Left ventricle myocardium inferior (tissue), 1 donor: ENCODE data around the gene TMEM242. TPM values are rescaled to one million over a fixed set of nuclear protein-coding genes. Genes with fewer than 3 reads are reported as not detected.

ENCODE experiments used
- DNase-seq: peaks from one replicate; pipeline ENCODE4 v3.0.0-alpha.2; 2020
- H3K27ac ChIP-seq: fragments of 200-600 bp; replicated peaks from 2 replicates; pipeline ENCODE4 v1.8.0; 2021
- H3K27me3 ChIP-seq: fragments of 200-600 bp; 2 replicates; pipeline ENCODE4 v1.8.0; 2021; ENCODE audit warnings: low read depth
- H3K36me3 ChIP-seq: fragments of 200-600 bp; 2 replicates; pipeline ENCODE4 v1.8.0; 2021
- H3K4me1 ChIP-seq: fragments of 200-600 bp; 2 replicates; pipeline ENCODE4 v1.8.0; 2021
- H3K4me3 ChIP-seq: fragments of 200-600 bp; 2 replicates; pipeline ENCODE4 v1.8.0; 2021; ENCODE audit warnings: mild to moderate bottlenecking, moderate library complexity
- H3K9me3 ChIP-seq: fragments of 200-600 bp; replicated peaks from 2 replicates; pipeline ENCODE4 v1.8.0; 2021
- intact Hi-C: fragments of 100-400 bp; cut with micrococcal nuclease; formaldehyde crosslinking; loops from one replicate; pipeline ENCODE4 v1.11.0; 2022
- total RNA-seq: library from RNA; stranded (reverse); fragmentation: NEBNext Ultra II Directional; extraction: Animal tissue kit (Norgen Biotek cat#: 25700); gene quantifications from one replicate; pipeline ENCODE4 v1.2.1, GENCODE V29; 2021
- TF ChIP-seq, protein P1 (sequence below): fragments of 200-600 bp; IDR thresholded peaks from 2 replicates; pipeline ENCODE4 v1.8.0; 2021; ENCODE audit warnings: antibody characterized with exemption, mild to moderate bottlenecking, borderline replicate concordance
- donor health status: DM: no; HTN: yes; CAD: no; lungs with severe emphysema.

Gene TMEM242
- total RNA-seq, 1 donor from 2014 or later, result 19.8 TPM

DNA sequence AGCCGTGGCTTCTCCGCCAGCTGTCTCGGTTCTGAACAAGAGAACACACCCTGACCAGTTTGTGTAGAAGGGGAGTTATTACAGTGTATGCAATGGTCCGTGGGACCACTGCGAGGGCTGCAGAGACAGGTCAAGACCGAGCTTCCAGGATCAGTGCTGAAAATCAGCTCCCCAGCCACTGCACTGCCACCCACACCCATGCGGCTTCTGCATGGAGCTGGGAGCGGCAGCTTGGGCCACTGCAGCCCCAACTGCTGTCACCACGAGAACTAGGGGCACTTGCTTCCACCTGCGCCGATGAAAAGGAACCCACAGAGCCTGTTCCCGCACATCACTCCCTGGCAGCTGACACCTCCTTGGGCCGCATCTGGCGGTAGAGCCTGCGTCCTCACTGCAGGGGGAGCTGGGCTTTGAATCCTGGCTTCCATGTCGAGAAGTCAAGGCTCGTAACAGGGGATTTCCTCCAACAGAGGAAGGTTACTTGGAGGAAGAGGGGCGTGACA lies 56.2 kb downstream of the TMEM242 start:
- intact Hi-C loops, result no loop called here
- TF ChIP-seq, protein P1, sequence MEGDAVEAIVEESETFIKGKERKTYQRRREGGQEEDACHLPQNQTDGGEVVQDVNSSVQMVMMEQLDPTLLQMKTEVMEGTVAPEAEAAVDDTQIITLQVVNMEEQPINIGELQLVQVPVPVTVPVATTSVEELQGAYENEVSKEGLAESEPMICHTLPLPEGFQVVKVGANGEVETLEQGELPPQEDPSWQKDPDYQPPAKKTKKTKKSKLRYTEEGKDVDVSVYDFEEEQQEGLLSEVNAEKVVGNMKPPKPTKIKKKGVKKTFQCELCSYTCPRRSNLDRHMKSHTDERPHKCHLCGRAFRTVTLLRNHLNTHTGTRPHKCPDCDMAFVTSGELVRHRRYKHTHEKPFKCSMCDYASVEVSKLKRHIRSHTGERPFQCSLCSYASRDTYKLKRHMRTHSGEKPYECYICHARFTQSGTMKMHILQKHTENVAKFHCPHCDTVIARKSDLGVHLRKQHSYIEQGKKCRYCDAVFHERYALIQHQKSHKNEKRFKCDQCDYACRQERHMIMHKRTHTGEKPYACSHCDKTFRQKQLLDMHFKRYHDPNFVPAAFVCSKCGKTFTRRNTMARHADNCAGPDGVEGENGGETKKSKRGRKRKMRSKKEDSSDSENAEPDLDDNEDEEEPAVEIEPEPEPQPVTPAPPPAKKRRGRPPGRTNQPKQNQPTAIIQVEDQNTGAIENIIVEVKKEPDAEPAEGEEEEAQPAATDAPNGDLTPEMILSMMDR, result no peak
- Histone ChIP-seq H3K36me3 (no peaks in the 10 kb centered on the region), H3K4me3 (no peak overlapping the region), H3K27ac (no peak overlapping the region), H3K4me1 (peaks cover 45% of the 10 kb centered on the region), H3K27me3 (no peaks in the 10 kb centered on the region), H3K9me3 (no peaks in the 10 kb centered on the region)
- DNase-seq, result no peak

DNA sequence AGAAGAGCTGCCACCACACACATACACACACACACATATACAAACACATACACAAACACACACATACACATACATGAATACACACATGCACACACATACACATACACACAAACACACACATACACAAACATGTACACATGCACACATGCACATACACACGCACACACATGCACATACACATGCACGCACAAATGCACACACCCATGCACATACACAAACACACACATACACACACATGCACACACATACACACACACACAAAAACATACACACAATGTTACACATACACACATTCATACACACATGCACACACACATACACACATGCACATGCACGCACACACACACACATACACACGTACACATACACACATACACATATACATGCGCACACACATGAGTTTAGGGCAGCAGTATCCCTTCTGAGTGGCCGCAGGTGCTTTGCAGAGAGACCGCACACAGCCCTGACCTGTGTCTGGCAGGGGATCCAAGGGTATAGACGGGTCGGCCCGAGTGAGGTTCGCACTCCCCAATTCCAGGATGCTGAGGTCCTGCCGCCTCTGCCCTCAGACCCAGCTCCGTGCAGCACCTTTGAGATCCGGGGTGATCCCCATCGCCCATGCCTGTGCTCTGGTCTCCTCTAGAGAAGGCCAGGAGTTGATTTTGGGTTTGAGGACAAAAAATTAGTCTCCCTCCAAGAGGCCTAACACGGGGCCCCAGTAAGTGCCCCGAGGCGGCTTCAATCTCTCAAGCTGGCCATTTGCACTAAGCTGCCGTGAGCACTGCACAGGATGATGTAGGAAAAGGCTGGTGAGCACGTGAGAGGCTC lies 56.8 kb downstream of the TMEM242 start:
- Histone ChIP-seq H3K27me3 (no peaks in the 10 kb centered on the region), H3K9me3 (no peaks in the 10 kb centered on the region), H3K4me1 (peaks cover 45% of the 10 kb centered on the region), H3K27ac (no peak overlapping the region), H3K4me3 (no peak overlapping the region), H3K36me3 (no peaks in the 10 kb centered on the region)
- intact Hi-C loops, result no loop called here
- TF ChIP-seq, protein P1, result no peak
- DNase-seq, result no peak

DNA sequence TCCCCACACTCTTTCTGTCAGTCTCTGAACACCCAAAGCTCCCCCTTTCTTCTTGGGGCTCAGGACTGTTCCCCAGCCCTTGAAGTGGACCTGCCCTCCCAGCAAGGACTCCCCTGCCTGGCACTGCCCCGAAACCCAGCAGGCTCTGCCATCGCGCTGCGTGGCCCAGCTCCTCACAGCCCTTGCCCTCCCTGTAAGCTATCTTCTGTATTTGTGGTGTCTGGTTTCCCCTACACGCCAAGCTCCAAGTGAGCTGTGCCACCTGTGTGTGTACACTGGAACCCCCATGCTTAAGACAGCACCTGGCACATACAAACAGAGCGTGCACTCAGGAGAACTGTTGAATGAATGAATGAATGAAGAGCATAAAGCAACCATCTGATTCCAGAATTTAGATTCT lies 57.7 kb downstream of the TMEM242 start:
- no peak overlapping the region for H3K4me3 ChIP-seq

DNA sequence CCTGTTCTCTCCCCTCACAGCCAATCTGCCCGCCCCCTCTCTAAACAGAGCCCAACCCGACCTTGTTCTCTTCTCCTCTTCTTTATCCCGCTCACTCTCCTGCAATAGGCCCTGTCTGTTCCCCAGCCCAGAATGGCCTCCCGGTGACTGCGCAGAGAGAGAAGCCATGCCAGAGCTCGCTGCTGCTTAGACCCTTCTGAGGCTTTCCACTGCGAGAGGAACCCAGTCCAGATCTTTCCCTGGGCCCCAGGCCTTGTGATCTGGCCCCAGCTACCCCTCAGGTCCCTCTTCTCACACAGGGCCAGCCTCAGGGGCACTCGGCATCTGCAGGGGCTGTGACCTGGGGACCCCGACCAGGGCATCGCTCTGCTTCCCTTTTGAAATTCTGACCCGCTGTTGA lies 58.1 kb downstream of the TMEM242 start:
- H3K4me1 ChIP-seq, result peaks cover 45% of the 10 kb centered on the region
- H3K36me3 ChIP-seq, result no peaks in the 10 kb centered on the region
- TF ChIP-seq, protein P1, result no peak
- intact Hi-C loops, result no loop called here
- no peak overlapping the region for H3K4me3 ChIP-seq
- DNase-seq, result no peak
- no peaks in the 10 kb centered on the region for H3K27me3 ChIP-seq
- no peak overlapping the region for H3K27ac ChIP-seq
- no peaks in the 10 kb centered on the region for H3K9me3 ChIP-seq

More for the DNA sequence above, 57.7 kb downstream of the TMEM242 start:
- peaks cover 45% of the 10 kb centered on the region for H3K4me1 ChIP-seq
- no peaks in the 10 kb centered on the region for H3K27me3 ChIP-seq
- H3K36me3 ChIP-seq, result no peaks in the 10 kb centered on the region
- TF ChIP-seq, protein P1, result no peak
- no peaks in the 10 kb centered on the region for H3K9me3 ChIP-seq
- no peak for DNase-seq
- H3K27ac ChIP-seq, result no peak overlapping the region
- intact Hi-C loops, result no loop called here

DNA sequence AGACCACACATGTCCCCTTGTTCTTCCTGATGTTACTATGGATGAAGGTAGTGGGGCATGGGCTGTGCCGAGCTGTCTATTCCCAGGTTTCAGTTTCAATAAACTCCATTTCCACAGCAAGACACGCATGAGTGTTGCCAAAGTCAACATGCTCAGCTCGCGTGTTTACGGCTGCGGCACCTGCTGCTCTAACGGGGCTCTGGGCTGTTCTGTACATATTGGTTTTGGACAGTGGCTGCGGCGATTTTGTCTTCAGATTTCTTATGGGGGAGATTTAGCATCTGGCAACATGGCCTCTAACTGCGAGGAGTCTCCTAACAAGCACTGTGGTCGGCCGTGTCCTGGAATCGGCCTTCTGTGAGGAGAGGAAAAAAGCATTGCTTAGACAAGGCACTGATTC lies 58.6 kb downstream of the TMEM242 start:
- TF ChIP-seq, protein P1, result no peak
- intact Hi-C loops, result no loop called here
- Histone ChIP-seq H3K27ac (no peak overlapping the region), H3K27me3 (no peaks in the 10 kb centered on the region), H3K4me3 (no peak overlapping the region), H3K9me3 (no peaks in the 10 kb centered on the region), H3K4me1 (peaks cover 42% of the 10 kb centered on the region), H3K36me3 (no peaks in the 10 kb centered on the region)
- no peak for DNase-seq
